HG02840 (cell line): ENCODE results near the gene SLC26A4.

Experiments used
- ATAC-seq: cut with Tn5 transposase; IDR thresholded peaks from one replicate; pipeline ENCODE4 v1.9.1; 2021; ENCODE audit warnings: mild to moderate bottlenecking, moderate library complexity, moderate number of reproducible peaks; ENCODE audit not compliant: unreplicated experiment, low FRiP score

Gene SLC26A4

DNA sequence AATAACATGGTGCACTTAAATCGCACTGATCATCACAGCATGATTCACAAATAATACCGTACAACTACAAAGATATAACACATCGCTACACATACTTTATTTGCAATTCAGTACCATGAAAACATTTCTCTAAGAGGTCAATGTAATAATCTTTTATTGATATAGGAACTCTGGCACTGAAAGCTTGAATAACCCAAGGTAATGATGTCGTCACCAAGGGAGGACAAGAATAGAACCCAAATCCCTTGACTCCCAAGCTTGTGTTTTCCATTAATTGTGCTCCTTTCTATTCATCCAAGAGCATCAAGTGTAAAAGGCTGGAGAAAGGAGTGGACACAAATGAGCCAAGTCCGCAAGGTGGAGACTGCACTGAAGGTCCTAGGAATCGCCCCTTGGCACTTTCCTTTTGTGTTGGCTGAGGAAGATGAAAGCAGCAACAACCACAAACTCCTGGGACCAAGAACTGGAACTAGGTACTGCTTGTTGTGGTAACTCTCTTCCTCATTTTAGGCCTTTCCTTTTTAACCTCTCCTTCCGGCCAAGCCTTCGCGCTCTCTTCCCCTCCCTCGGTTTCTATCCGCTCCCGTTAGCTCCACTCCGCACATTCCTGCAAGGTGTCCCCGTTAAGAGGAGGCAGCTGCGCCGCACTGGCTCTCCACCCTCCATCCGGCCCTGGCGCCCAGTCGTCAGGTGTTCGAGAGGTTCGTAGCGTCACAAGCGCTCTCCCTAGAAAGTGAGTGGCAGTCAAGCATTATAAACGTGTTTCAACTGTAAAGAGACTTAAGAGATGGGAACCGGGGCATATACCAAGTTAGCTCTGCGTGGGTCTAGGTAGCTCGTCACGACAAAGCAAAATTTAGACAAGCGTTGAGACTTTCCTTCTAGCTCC lies 82.3 kb downstream of the SLC26A4 start:
- peak; percentile 35 for ATAC-seq

GRCh38 chr7:107743567-107744344 lies 83.1 kb downstream of the SLC26A4 start, which contains the start of gene CBLL1:
Gene CBLL1, plus strand, starts transcription at chr7:107744142. Its CDS starts 22 bp downstream, at chr7:107744164.
- ATAC-seq, result peak; percentile 83

- peak; percentile 46 for ATAC-seq
These were observed 83.7 kb downstream of the SLC26A4 start for GRCh38 chr7:107744345-107744750.

DNA sequence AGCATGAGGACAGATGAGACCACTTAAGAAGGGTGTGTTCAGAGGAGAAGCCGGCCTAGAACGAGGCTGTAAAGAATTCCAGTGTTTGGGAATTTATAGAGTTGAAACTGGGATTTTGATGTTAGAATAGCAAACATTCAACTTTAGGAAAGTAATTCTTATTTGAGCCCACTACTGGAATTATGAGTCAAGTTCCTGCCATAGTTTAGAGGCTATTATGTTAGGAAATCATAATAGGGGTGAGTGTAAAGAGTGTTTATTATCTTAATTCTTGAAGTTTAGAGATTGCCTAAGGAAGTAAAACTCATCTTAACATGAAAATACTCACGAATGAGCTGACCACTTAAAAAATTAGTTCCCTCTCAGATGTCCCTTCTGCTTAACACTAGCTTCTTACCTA lies 85.4 kb downstream of the SLC26A4 start:
- no peak for ATAC-seq

GRCh38 chr7:107751113-107751512 lies 90.5 kb downstream of the SLC26A4 start:
- no peak for ATAC-seq

DNA sequence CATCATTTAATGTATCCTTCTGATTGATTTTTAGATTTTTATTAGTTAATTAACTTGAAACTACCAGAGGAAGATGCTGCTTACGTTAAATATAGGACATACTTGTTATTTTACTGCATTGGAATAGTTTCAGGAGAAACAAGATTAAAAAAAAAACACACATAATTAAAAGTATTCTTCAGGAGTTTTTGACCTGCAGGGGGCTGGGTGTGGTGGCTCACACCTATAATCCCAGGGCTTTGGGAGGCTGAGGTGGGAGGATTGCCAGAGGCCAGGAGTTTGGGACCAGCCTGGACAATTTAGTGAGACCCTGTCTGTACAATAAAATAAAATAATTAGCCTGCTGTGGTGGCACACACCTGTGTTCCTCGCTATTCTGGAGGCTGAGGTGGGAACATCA lies 94.0 kb downstream of the SLC26A4 start:
- no peak for ATAC-seq

GRCh38 chr7:107758667-107759066 lies 98.0 kb downstream of the SLC26A4 start:
- ATAC-seq, result no peak

DNA sequence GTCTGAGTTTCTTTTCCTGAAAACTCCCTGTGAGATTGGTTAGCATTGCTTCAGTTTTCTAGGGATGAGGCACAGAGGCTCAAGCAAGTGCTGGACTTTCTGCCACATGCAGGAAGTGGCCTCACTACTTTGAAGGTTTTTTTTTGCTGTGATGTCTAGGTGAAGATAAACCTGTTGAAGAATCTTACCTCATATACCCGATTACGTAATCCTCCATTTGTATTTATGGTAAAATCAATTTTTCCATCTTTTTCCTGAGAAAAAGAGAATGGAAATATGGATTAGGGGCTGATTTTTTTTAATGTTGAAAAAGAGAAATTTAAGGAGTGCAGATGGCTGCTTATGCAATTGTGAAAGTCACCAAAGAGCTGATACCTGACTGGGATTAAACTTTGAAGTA lies 106.8 kb downstream of the SLC26A4 start:
- ATAC-seq, result no peak
